Measurements from ENCODE around the gene SLC25A11. TPM values are rescaled to one million over a fixed set of nuclear protein-coding genes. Genes with fewer than 3 reads are reported as not detected.
"Not testable (repeated sequence)": the region's sequence is repeated elsewhere in the genome, so short reads cannot be mapped to it uniquely, and the experiment has no call there.

SLC25A11 gene
- total and polyA plus RNA-seq, 8 donors, result 38.4 to 70.5 (median 47.6) TPM

DNA sequence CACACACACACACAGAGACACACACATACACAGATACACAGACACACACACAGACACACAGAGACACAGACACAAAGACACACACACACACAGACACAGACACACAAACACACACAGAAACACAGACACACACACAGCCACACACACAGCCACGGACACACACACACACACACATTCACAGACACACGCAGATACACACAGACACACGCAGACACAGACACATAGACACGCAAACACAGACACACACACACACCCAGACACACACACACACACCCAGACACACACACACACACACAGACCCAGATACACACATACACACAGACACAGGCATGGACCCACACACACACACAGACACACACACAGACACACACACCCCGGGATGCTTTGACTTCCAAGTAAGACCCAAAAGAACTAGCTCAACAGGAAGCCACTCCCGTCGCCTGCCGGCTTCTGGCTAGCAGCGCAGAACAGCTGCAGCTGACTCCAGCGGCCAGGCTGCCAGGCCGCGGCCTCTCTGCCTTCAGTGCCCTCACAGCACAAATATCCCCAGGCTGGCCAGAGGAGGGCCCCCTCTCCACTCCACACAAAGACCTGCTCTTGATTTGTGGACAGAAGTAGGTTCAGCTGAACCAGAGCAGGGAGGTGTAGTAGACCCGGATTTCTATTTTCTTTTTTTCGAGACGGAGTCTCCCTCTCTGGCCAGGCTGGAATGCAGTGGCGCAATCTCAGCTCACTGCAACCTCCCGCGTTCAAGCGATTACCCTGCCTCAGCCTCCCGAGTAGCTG is 30.9 kb downstream of the SLC25A11 start:
- peak; percentile 98 for ATAC-seq
- H3K9me3 ChIP-seq, result no peaks in the 10 kb centered on the region
- peaks cover 0 to 11% of the 10 kb centered on the region in 2 donors for H3K4me1 ChIP-seq
- H3K27me3 ChIP-seq, result no peaks in the 10 kb centered on the region
- H3K4me3 ChIP-seq, result no peak overlapping the region
- intact Hi-C loops (cut with DNase I), result loop anchor here in 1 of 2 donors (10.0 kb wide), 1 partner anchor 66 kb away; no protein-coding TSS in a partner anchor
- DNase-seq, result peak; percentile 74 to 95 (median 92)
- H3K27ac ChIP-seq, result peak overlapping the region; percentile 57 to 67
- no peaks in the 10 kb centered on the region for H3K36me3 ChIP-seq
- TF ChIP-seq, protein P1, sequence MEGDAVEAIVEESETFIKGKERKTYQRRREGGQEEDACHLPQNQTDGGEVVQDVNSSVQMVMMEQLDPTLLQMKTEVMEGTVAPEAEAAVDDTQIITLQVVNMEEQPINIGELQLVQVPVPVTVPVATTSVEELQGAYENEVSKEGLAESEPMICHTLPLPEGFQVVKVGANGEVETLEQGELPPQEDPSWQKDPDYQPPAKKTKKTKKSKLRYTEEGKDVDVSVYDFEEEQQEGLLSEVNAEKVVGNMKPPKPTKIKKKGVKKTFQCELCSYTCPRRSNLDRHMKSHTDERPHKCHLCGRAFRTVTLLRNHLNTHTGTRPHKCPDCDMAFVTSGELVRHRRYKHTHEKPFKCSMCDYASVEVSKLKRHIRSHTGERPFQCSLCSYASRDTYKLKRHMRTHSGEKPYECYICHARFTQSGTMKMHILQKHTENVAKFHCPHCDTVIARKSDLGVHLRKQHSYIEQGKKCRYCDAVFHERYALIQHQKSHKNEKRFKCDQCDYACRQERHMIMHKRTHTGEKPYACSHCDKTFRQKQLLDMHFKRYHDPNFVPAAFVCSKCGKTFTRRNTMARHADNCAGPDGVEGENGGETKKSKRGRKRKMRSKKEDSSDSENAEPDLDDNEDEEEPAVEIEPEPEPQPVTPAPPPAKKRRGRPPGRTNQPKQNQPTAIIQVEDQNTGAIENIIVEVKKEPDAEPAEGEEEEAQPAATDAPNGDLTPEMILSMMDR (IDR thresholded peaks at IDR 0.05), result peak; percentile 75 to 78

DNA sequence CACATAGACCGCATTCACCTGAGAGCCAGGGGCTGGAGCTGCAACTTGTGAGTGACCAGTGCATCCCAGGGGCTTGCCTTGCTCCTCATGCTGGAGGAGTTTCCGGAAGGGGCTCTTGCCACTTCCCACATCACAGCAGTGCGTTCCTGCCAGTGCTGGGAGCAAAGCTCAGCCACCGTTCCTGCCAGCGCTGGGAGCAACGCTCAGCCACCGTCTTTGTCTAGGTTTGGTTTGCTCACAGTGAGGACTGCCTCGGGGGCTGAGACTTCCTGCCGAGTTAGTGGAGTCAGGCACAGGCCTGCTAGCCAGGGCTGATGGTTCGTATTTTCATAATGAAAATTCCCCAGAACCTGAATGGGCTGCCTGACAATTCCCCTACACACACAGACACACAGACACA is 31.5 kb downstream of the SLC25A11 start:
- Histone ChIP-seq H3K27me3 (no peaks in the 10 kb centered on the region), H3K27ac (peak overlapping the region in 1 of 2 donors; percentile 23), H3K36me3 (no peaks in the 10 kb centered on the region), H3K4me1 (peaks cover 0 to 16% of the 10 kb centered on the region in 2 donors), H3K4me3 (no peak overlapping the region), H3K9me3 (no peaks in the 10 kb centered on the region)
- no peak for ATAC-seq
- TF ChIP-seq, protein P1 (IDR thresholded peaks at IDR 0.05), result no peak
- DNase-seq, result peak in 1 of 4 donors; percentile 25
- intact Hi-C loops (cut with DNase I), result loop anchor here in 1 of 2 donors (10.0 kb wide), 1 partner anchor 66 kb away; no protein-coding TSS in a partner anchor

DNA sequence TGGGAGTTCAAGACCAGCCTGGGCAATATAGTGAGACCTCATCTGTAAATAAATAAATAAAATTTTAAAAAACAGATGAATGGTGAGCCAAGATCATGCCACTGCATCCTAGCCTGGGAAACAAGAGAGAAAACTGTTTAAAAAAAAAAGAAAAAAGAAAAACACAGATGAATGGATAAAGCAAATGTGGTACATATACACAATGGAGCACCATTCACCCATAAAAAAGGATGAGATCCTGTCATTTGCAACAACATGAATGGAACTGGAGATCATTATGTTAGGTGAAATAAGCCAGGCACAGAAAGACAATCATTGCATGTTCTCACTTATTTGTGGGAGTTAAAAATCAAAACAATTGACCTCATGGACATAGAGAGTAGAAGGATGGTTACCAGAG is 33.2 kb downstream of the SLC25A11 start:
- DNase-seq, H3K27ac ChIP-seq, H3K4me3 ChIP-seq, H3K36me3 ChIP-seq, ATAC-seq, H3K9me3 ChIP-seq, H3K27me3 ChIP-seq: not testable (repeated sequence)
- intact Hi-C loops (cut with DNase I), result loop anchor here in 1 of 2 donors (10.0 kb wide), 1 partner anchor 68 kb away; no protein-coding TSS in a partner anchor
- H3K4me1 ChIP-seq, result peaks cover 6 to 29% of the 10 kb centered on the region in 2 donors

DNA sequence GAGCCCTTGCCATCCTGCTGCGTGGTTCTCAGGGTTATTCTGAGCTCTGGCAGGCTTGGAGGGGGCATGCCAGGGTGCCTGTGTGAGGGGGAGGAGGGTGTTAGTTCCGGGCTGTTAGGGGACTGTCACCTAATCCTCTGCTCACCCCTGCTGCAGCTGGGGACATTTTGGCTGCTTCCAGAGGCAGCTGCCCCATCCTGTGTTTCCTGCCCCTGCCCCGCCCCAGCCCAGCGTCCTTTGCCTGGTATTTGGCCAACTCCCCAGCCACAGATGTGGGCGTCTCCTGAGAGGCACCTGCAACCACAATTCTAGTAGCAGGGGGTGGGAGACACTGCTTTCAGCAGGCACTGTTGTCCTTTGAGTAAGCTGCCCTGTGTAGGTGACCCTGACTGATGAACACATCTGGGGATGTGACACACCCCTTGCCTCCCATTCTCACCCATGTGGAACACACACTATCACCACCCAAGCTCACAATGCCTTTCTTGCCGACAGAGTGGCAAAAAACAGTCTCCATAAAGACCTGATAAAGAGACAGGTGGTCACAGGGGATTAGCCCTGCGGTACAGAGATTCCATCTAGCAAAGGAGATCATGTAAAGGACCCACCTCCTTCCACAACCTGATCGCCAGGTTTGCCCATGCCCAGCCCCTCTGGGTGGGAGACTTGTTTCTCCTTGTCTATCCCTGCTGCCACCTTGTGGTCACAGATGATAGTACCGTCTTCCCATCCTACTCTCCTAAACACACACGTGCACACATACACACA is 36.6 kb downstream of the SLC25A11 start, which contains the start of gene CHRNE:
TSS of gene CHRNE (minus strand) at position 48 of the 768 bp plus-strand sequence. CDS start at position 13, 35 bp downstream.
- intact Hi-C loops (cut with DNase I), result loop anchor here in 1 of 2 donors (10.0 kb wide), 1 partner anchor 72 kb away; no protein-coding TSS in a partner anchor
- Histone ChIP-seq H3K27ac (peak within 1 kb of the TSS; percentile 80 to 85), H3K4me1 (peaks cover 11 to 48% of the 10 kb centered on the region in 2 donors), H3K27me3 (peaks cover 0 to 21% of the 10 kb centered on the region in 2 donors), H3K36me3 (no peaks in the 10 kb centered on the region), H3K9me3 (no peaks in the 10 kb centered on the region), H3K4me3 (peak within 1 kb of the TSS in 1 of 2 donors; percentile 54)
- ATAC-seq (peak; percentile 51), DNase-seq (peak; percentile 64 to 84 (median 82))
- TF ChIP-seq, protein P1 (IDR thresholded peaks at IDR 0.05), result peak; percentile 70 to 80

DNA sequence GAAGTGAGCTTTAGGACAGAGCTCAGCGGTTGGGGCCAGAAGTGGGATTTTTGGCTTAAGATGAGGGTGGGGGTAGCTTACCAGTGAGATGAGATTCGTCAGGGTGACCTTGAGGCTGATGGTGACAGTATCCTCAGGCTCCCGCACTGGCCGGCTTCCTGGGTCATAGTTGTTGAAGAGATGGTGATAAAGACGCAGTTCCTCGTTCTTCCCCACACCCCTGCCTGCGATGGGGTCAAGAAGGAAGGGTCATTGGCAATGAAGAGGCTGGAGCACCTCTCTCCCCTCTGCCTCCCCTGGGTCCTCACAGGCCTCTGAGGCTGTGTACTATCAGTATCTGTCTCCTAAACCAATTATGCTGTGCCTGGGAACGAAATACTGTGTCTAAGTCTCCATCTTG is 37.3 kb downstream of the SLC25A11 start:
- no peak for ATAC-seq
- intact Hi-C loops (cut with DNase I), result loop anchor here in 1 of 2 donors (10.0 kb wide), 1 partner anchor 72 kb away; no protein-coding TSS in a partner anchor
- peak overlapping the region; percentile 80 to 85 for H3K27ac ChIP-seq

More for the DNA sequence above, 37.3 kb downstream of the SLC25A11 start:
- H3K27me3 ChIP-seq, result peaks cover 0 to 21% of the 10 kb centered on the region in 2 donors
- H3K4me3 ChIP-seq, result peak overlapping the region in 1 of 2 donors; percentile 54
- peaks cover 11 to 48% of the 10 kb centered on the region in 2 donors for H3K4me1 ChIP-seq
- TF ChIP-seq, protein P1 (IDR thresholded peaks at IDR 0.05), result no peak
- peak in 1 of 4 donors; percentile 54 for DNase-seq
- peaks cover 0 to under 1% of the 10 kb centered on the region in 2 donors for H3K36me3 ChIP-seq
- no peaks in the 10 kb centered on the region for H3K9me3 ChIP-seq
